Measurements from ENCODE around the gene METTL25B.

GRCh38 chr1:156693848-156694689 lies 34.2 kb upstream of the METTL25B start:
- TF ChIP-seq EP300 (conservative IDR thresholded peaks at IDR 0.05; ENCODE audit: poor library complexity, severe bottlenecking) (no peak), RAD21 (conservative IDR thresholded peaks at IDR 0.05) (no peak), CTCF (IDR thresholded peaks at IDR 0.05; ENCODE audit: poor library complexity, severe bottlenecking) (no peak), REST (IDR thresholded peaks at IDR 0.05; ENCODE audit: borderline replicate concordance) (no peak)
